Osteoblast (primary cell): ENCODE data around the gene CD79A. TPM values are rescaled to one million over a fixed set of nuclear protein-coding genes. Genes with fewer than 3 reads are reported as not detected.

Experiments
- DNase-seq: peaks from one replicate; pipeline ENCODE4 v3.0.0; 2011; ENCODE audit warnings: low spot score, mixed read lengths; ENCODE audit not compliant: insufficient read length; ENCODE audit errors: missing footprints
- H2AFZ ChIP-seq: 2 replicates; pipeline ENCODE4 v1.6.0; 2011; ENCODE audit warnings: mild to moderate bottlenecking, low read length
- H3K27ac ChIP-seq: 2 replicates; pipeline ENCODE4 v1.5.1; 2011; ENCODE audit warnings: mild to moderate bottlenecking, low read depth, low read length, moderate library complexity
- H3K27me3 ChIP-seq: 2 replicates; pipeline ENCODE4 v1.6.0; 2012; ENCODE audit warnings: mild to moderate bottlenecking, control low read depth, inconsistent platforms, low read length, moderate library complexity; ENCODE audit not compliant: insufficient read depth
- H3K36me3 ChIP-seq: 2 replicates; pipeline ENCODE4 v1.5.1; 2011; ENCODE audit warnings: mild to moderate bottlenecking, low read length, control low read depth, moderate library complexity; ENCODE audit not compliant: insufficient read depth
- H3K4me1 ChIP-seq: 2 replicates; pipeline ENCODE4 v1.5.1; 2011; ENCODE audit warnings: mild to moderate bottlenecking, low read length, control low read depth, moderate library complexity; ENCODE audit not compliant: insufficient read depth
- H3K4me2 ChIP-seq: 2 replicates; pipeline ENCODE4 v1.6.0; 2011; ENCODE audit warnings: mild to moderate bottlenecking, low read length; ENCODE audit not compliant: insufficient read depth
- H3K4me3 ChIP-seq: fragments of 200-600 bp; sonication (generic); 3 replicates; pipeline ENCODE4 v1.5.1; 2012; ENCODE audit warnings: mild to moderate bottlenecking, low read length, inconsistent platforms; ENCODE audit not compliant: insufficient read depth
- H3K79me2 ChIP-seq: 2 replicates; pipeline ENCODE4 v1.6.0; 2012; ENCODE audit warnings: mild to moderate bottlenecking, low read length, control low read depth, inconsistent platforms; ENCODE audit not compliant: insufficient read depth
- H3K9me3 ChIP-seq: 2 replicates; pipeline ENCODE4 v1.5.1; 2011; ENCODE audit warnings: low read depth, low read length, control low read depth
- H4K20me1 ChIP-seq: 2 replicates; pipeline ENCODE4 v1.6.0; 2012; ENCODE audit warnings: mild to moderate bottlenecking, low read length, control low read depth; ENCODE audit not compliant: insufficient read depth
- CTCF ChIP-seq: IDR thresholded peaks from 2 replicates; pipeline ENCODE4 v1.5.1; 2011; ENCODE audit warnings: mild to moderate bottlenecking, low read depth, low read length, moderate library complexity; ENCODE audit errors: extremely low read depth
- total RNA-seq: library from RNA; depleted of rRNA; stranded (reverse); fragments of >200 nt; gene quantifications from 2 replicates; pipeline ENCODE4 v1.2.3, GENCODE V29; 2012

The CD79A gene
- total RNA-seq, 1 donor = 0.36 TPM

- Histone ChIP-seq H3K79me2 (no peaks in the 10 kb centered on the region), H3K4me3 (no peak overlapping the region)
- no peak for TF ChIP-seq CTCF
These were observed 33.3 kb downstream of the CD79A start for GRCh38 chr19:41910240-41910991.

GRCh38 chr19:41910992-41911888 lies 34.2 kb downstream of the CD79A start:
- Histone ChIP-seq H3K27ac (no peak overlapping the region), H3K4me1 (no peaks in the 10 kb centered on the region), H4K20me1 (peaks cover 22% of the 10 kb centered on the region), H3K79me2 (no peaks in the 10 kb centered on the region), H2AFZ (no peak overlapping the region), H3K36me3 (peaks cover 7% of the 10 kb centered on the region), H3K4me2 (no peak overlapping the region), H3K4me3 (no peak overlapping the region), H3K9me3 (no peaks in the 10 kb centered on the region), H3K27me3 (peaks cover 51% of the 10 kb centered on the region)
- peak; percentile 92 for DNase-seq
- TF ChIP-seq CTCF = no peak

More at GRCh38 chr19:41910240-41910991, 33.3 kb downstream of the CD79A start:
- Histone ChIP-seq H3K27ac (no peak overlapping the region), H3K4me2 (no peak overlapping the region), H3K4me1 (no peaks in the 10 kb centered on the region), H3K36me3 (peaks cover 14% of the 10 kb centered on the region), H2AFZ (no peak overlapping the region), H4K20me1 (peaks cover 22% of the 10 kb centered on the region), H3K9me3 (no peaks in the 10 kb centered on the region), H3K27me3 (peaks cover 45% of the 10 kb centered on the region)
- no peak for DNase-seq

GRCh38 chr19:41911889-41912731 lies 35.0 kb downstream of the CD79A start:
- H3K36me3 ChIP-seq = peaks cover 2% of the 10 kb centered on the region
- H3K4me2 ChIP-seq = no peak overlapping the region
- H3K4me1 ChIP-seq = no peaks in the 10 kb centered on the region
- no peak overlapping the region for H2AFZ ChIP-seq
- DNase-seq = no peak
- peaks cover 59% of the 10 kb centered on the region for H3K27me3 ChIP-seq
- peaks cover 22% of the 10 kb centered on the region for H4K20me1 ChIP-seq
- H3K27ac ChIP-seq = no peak overlapping the region
- no peak for TF ChIP-seq CTCF
- H3K79me2 ChIP-seq = no peaks in the 10 kb centered on the region
- no peaks in the 10 kb centered on the region for H3K9me3 ChIP-seq
- H3K4me3 ChIP-seq = no peak overlapping the region
